Right atrium auricular region (tissue), 2 donors: ENCODE results near the gene ST6GAL1. TPM values are rescaled to one million over a fixed set of nuclear protein-coding genes. Genes with fewer than 3 reads are reported as not detected.
"Not testable (repeated sequence)": the region's sequence is repeated elsewhere in the genome, so short reads cannot be mapped to it uniquely, and the experiment has no call there.

Source experiments
- DNase-seq: peaks from one replicate; pipeline ENCODE4 v3.0.0-alpha.2; 2019; ENCODE audit warnings: low spot score
- H3K27ac ChIP-seq, 2 donors: fragments of 200-600 bp; sonication (generic); 1 replicate in 1 of 2; 2 replicates in 1 of 2; pipeline ENCODE4 v1.5.1; 2016 to 2019
- H3K27me3 ChIP-seq, 2 donors: fragments of 200-600 bp; sonication (generic); one replicate each; pipeline versions ENCODE4 v1.5.1 to v1.6.0; 2017 to 2019
- H3K36me3 ChIP-seq: fragments of 200-600 bp; sonication (generic); one replicate; pipeline ENCODE4 v1.5.1; 2016
- H3K4me1 ChIP-seq, 2 donors: fragments of 200-600 bp; sonication (generic); one replicate each; pipeline versions ENCODE4 v1.5.1 to v1.6.0; 2017 to 2019
- H3K4me3 ChIP-seq, 2 donors: fragments of 200-600 bp; sonication (generic); 1 replicate in 1 of 2; 2 replicates in 1 of 2; pipeline ENCODE4 v1.5.1; 2017 to 2019; ENCODE audit warnings: mild to moderate bottlenecking in 1 of 2, moderate library complexity in 1 of 2
- H3K9me3 ChIP-seq, 2 donors: fragments of 200-600 bp; sonication (generic); one replicate each; pipeline ENCODE4 v1.5.1; 2019
- total RNA-seq, 2 donors: library from RNA; depleted of rRNA; stranded (reverse); fragments of >200 nt; gene quantifications; one replicate each; pipeline ENCODE4 v1.1.0, GENCODE V29; 2016
- TF ChIP-seq, protein P1 (sequence below), 2 donors: fragments of 200-600 bp; sonication (generic); IDR thresholded peaks; one replicate each; pipeline ENCODE4 v1.5.1; 2019; ENCODE audit warnings: antibody characterized with exemption in 2 of 2

The ST6GAL1 gene
- total RNA-seq, 2 donors from 2014 or later: 55.1 to 94.3 TPM

DNA sequence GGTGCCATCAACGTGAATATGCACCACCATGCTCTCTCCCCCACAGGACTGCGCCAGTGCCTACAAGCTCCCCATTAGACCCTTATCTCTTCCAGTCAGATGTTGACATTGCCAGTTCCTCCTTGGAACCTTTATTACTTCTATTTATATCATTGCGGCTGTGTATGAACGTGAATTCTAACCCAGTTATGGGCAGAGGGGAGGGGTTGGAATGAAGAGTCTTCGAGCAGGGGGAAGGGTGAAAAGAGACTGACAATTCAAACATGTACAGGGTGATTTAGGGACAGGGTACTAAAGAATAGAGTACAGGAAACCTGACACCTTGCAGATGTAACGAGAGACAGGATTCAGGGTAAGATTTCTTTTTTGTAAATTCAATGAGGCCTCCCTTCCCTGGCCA is 41.8 kb upstream of the ST6GAL1 start:
- Histone ChIP-seq H3K36me3 (no peaks in the 10 kb centered on the region), H3K9me3 (no peaks in the 10 kb centered on the region), H3K4me3 (no peak overlapping the region), H3K27ac (peak overlapping the region in 1 of 2 donors; percentile 53), H3K4me1 (no peaks in the 10 kb centered on the region), H3K27me3 (no peaks in the 10 kb centered on the region)
- no peak for DNase-seq
- TF ChIP-seq, protein P1, sequence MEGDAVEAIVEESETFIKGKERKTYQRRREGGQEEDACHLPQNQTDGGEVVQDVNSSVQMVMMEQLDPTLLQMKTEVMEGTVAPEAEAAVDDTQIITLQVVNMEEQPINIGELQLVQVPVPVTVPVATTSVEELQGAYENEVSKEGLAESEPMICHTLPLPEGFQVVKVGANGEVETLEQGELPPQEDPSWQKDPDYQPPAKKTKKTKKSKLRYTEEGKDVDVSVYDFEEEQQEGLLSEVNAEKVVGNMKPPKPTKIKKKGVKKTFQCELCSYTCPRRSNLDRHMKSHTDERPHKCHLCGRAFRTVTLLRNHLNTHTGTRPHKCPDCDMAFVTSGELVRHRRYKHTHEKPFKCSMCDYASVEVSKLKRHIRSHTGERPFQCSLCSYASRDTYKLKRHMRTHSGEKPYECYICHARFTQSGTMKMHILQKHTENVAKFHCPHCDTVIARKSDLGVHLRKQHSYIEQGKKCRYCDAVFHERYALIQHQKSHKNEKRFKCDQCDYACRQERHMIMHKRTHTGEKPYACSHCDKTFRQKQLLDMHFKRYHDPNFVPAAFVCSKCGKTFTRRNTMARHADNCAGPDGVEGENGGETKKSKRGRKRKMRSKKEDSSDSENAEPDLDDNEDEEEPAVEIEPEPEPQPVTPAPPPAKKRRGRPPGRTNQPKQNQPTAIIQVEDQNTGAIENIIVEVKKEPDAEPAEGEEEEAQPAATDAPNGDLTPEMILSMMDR (IDR thresholded peaks at IDR 0.05): no peak

DNA sequence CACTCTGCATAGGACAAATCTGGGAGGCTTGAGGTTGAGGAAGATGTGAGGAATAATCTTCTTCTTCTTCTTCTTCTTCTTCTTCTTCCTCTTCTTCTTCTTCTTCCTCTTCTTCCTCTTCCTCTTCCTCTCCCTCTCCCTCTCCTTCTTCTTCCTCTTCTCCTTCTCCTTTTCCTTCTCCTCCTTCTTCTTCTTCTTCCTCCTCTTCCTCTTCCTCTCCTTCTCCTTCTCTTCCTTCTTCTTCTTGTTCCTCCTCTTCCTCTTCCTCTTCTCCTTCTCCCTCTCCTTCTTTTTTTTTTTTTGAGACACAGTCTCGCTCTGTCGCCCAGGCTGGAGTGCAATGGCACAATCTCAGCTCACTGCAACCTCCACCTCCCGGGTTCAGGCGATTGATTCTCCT is 40.6 kb upstream of the ST6GAL1 start:
- H3K36me3 ChIP-seq, H3K4me1 ChIP-seq, H3K27ac ChIP-seq, H3K9me3 ChIP-seq, H3K4me3 ChIP-seq, H3K27me3 ChIP-seq, DNase-seq: not testable (repeated sequence)

DNA sequence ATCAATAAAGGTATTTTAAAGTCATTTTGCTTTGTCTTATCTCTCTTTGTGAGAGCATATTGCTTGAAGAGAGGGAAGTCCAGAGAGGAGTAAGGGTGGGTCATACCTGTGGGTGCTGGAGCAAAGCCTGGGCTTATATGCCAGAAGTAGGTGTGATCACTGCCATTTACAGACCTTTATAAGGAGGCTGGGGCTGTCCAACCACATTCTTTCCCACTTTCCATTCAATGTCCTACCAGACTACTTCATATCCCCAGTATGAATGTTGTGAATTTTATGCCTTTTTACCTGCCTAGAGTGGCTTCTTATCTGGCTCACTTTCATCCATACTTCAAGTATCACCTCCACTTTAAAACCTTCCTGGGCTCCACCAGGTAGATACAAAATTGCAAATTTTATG is 39.4 kb upstream of the ST6GAL1 start:
- Histone ChIP-seq H3K27ac (no peak overlapping the region), H3K36me3 (no peaks in the 10 kb centered on the region), H3K27me3 (no peaks in the 10 kb centered on the region), H3K4me3 (no peak overlapping the region), H3K9me3 (no peaks in the 10 kb centered on the region), H3K4me1 (no peaks in the 10 kb centered on the region)
- TF ChIP-seq, protein P1 (IDR thresholded peaks at IDR 0.05): no peak
- DNase-seq: no peak

DNA sequence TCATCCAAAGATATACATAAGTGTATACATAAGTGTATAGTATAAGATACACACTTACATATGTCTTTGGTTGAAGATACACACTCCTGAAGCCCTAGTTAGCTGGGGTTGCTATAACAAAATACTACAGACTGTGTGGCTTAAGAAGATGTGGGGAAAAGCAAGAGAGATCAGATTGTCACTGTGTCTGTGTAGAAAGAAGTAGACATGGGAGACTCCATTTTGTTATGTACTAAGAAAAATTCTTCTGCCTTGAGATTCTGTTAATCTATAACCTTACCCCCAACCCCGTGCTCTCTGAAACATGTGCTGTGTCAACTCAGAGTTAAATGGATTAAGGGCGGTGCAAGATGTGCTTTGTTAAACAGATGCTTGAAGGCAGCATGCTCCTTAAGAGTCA is 37.3 kb upstream of the ST6GAL1 start:
- H3K27ac ChIP-seq: not testable (repeated sequence)

DNA sequence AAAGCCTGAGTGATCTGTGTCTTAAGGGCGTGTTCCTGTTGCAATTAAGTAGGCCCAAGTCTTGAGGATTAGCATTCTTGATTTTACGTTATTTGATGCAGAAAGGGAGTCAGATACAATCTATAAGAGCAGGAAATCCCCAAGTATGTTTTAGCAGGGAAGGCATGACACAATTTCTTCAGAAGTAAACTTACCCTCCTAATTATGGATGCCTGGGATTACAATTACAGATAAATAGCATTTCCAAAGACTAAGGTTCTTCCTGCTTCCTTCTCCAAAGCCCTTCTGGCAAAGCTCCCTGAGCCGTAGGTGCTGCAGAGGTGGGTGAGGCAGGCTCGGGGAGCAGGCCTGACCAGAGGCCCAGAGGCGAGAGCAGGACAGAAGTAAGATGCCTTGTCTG is 34.9 kb upstream of the ST6GAL1 start:
- Histone ChIP-seq H3K27ac (no peak overlapping the region), H3K9me3 (no peaks in the 10 kb centered on the region), H3K36me3 (no peaks in the 10 kb centered on the region), H3K4me1 (no peaks in the 10 kb centered on the region), H3K27me3 (no peaks in the 10 kb centered on the region), H3K4me3 (no peak overlapping the region)
- TF ChIP-seq, protein P1 (IDR thresholded peaks at IDR 0.05): no peak
- no peak for DNase-seq

More for the DNA sequence above, 37.3 kb upstream of the ST6GAL1 start:
- H3K4me3 ChIP-seq, H3K27me3 ChIP-seq, DNase-seq, H3K4me1 ChIP-seq, H3K9me3 ChIP-seq, H3K36me3 ChIP-seq: not testable (repeated sequence)

DNA sequence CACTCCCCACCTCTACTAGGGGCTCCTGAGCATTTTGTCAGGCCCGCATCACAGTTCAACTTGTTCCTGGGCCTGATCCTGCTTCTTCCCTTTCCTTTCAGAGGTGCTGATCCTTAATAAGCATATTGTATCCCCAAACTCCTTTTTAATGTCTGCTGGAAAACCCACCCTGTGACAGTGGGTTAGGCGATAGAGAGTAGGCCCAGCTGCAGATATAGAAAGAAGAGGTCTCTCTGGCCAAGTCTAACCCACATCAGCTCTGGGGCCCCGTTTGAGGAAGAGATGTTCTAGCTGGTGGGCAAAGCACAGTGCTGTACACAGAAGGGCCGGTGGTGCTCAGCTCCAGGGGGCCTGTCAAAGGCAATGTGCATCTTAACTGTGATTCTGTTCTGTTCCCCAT is 34.3 kb upstream of the ST6GAL1 start:
- Histone ChIP-seq H3K9me3 (no peaks in the 10 kb centered on the region), H3K27ac (no peak overlapping the region), H3K36me3 (no peaks in the 10 kb centered on the region), H3K27me3 (no peaks in the 10 kb centered on the region), H3K4me1 (no peaks in the 10 kb centered on the region), H3K4me3 (no peak overlapping the region)
- TF ChIP-seq, protein P1 (IDR thresholded peaks at IDR 0.05): no peak
- DNase-seq: no peak

DNA sequence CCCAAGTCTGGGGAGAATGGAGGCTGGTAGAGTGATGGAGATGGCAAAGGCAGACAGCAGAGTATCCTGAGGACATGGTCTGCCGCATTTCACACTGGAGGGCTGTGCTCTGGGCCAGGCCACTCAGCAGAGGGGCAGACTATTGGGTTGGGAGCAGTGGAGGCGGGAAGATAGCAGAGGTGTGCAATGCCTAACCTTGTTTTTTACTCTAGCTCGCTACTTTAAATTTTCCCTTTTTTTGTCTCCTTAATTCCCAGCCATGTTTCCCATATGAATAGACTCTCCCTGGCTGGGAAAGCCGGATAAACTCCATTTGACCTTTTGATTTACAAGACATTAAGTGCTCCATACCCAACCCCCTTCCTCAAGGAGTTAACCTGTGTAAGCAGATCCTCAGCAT is 33.5 kb upstream of the ST6GAL1 start:
- DNase-seq: no peak
- no peaks in the 10 kb centered on the region for H3K4me1 ChIP-seq
- H3K27ac ChIP-seq: no peak overlapping the region
- H3K4me3 ChIP-seq: no peak overlapping the region
- no peaks in the 10 kb centered on the region for H3K36me3 ChIP-seq
- H3K27me3 ChIP-seq: no peaks in the 10 kb centered on the region
- H3K9me3 ChIP-seq: no peaks in the 10 kb centered on the region
- TF ChIP-seq, protein P1 (IDR thresholded peaks at IDR 0.05): no peak
